ENCODE data around the gene BNIP5.
A peak's percentile ranks its signal among the peaks of the same experiment; 100 is the strongest.
"Not testable (repeated sequence)": the region's sequence is repeated elsewhere in the genome, so short reads cannot be mapped to it uniquely, and the experiment has no call there.

BNIP5 gene

DNA sequence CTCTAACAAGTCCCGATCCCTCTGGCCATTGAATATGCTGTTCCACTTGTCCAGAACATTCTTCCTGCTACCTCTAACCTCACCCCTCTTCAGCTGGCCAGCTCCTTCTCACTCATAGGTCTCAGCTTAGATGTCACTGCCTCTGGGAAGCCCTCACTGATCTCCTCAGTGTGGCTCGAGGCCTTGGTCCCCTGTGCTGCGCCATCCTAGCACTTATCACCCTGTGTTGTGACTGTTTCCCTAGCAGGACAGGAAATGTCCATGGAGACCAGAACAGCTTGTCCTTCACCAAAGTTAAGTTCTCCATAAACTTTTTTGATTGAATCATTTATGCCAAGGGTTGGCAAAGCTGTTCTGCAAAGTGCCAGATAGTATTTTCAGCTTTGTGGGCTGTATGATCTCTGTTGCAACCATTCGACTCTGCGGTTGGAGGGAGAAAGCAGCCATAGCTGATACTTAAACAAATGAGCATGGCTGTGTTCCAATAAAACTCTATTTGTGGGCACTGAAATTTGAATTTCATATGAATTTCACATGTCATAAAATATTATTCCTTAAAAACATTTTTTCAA lies 6.5 kb upstream of the BNIP5 start:
- no peak for DNase-seq (ENCODE audit: low spot score)

DNA sequence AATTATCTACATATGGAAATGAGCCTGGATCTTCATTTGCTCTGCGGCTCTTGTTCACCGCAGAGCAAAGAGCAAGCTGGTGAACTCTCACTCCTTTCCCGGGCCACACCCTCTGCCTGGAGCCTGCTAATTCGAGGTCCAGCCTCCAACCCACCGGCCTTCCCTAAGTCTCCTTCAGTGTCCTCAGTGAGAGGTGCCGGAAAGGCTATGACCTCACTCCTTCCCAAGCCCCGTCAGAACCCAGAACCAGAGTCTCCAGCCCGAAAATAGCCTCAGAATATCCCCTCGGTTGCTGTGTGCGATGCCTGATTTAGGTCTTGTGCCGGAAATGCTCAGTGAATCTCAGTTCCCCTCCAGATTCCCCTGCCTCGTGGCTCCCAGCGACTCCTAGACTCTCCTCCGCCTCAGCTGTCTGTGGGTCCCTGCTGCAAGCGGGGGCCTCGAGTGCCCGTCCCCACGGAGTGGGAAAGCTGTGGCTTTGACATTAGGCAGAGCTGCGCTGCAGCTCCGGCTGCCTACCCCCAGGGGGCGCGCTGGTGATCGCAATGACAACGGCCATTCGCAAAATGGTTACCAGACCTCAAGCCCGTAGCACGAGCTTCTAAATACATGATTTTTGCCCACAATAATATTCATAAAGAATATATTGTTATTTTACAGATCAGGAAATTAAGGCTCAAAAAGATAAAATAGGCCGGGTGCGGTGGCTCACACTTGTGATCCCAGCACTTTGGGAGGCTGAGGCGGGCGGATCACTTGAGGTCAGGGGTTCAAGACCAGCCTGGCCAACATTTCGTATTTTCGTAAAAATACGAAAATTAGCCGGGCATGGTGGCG lies 4.1 kb upstream of the BNIP5 start:
- peak; percentile 50 for DNase-seq (ENCODE audit: low spot score)

DNA sequence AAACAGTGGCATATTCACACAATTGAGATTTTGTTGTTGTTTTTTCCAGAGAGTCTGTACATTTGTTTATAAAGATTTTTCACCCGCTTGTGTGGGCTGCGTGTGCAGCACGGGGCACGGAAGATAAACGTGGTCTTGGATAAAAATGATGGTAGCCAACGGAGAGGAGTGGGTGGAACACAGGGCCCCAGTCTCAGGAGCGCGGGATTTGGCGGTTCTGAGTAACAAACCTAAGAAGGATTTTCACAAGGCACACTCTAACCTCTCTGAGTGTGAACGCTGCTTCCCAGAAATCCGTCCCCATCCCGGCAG lies 3.6 kb upstream of the BNIP5 start:
- no peak for DNase-seq (ENCODE audit: low spot score)

- no peak for DNase-seq (ENCODE audit: low spot score)
These were observed 2.5 kb upstream of the BNIP5 start for GRCh38 chr6:36339146-36339545.

DNA sequence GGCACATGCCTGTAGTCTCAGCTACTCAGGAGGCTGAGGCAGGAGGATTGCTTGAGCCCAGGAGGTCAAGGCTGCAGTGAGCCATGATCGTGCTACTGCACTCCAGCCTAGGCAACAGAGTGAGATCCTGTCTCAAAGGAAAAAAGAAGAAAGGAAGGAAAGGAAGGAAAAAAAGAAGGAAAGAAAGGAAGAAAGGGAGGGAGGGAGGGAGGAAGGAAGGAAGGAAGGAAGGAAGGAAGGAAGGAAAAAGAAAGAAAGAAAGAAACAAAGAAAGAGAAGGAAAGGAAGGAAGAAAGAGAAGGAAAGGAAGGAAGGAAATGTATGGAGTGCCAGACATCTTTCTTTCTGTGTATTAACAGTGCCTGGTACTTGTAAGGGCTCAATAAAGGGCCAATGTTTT lies 1.5 kb upstream of the BNIP5 start:
- DNase-seq (ENCODE audit: low spot score) = not testable (repeated sequence)

GRCh38 chr6:36337814-36338213 lies 1.1 kb upstream of the BNIP5 start:
- DNase-seq (ENCODE audit: low spot score) = no peak

- DNase-seq (ENCODE audit: low spot score) = no peak
These were observed 429 bp downstream of the BNIP5 start for GRCh38 chr6:36336208-36336710.

DNA sequence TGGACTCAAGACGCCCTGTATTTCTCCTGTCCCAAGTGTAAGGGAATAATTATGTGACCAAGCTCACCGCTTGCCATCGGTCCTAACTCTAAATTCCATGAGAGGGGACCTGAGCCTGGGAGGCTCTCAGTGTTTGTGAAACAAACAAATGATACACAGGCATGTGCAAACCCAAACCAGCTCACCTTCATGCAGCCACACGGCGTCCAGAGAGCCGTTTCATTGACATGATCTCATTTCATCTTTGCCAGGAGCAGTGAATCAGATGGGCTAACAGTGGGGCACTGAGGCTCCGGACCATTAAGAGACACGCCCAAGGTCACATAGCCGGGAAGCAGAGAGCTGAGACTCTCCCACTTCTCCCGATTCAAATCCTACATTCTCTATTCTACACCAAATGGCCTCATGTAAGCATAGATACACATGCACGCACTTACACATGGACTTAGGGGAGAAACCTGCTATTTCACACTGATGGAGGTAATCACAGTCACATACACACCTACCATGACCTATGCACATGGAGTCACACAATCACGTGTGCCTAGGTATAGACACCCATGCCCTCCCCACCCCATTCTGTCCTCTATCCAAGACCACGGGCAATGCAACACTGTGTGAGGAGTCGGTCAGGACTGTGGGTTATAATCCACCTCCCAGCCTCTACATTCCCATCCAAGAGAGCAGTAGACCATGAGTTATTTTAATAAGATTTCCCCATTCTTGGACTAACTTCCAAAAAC lies 1.1 kb downstream of the BNIP5 start:
- DNase-seq (ENCODE audit: low spot score) = no peak

DNA sequence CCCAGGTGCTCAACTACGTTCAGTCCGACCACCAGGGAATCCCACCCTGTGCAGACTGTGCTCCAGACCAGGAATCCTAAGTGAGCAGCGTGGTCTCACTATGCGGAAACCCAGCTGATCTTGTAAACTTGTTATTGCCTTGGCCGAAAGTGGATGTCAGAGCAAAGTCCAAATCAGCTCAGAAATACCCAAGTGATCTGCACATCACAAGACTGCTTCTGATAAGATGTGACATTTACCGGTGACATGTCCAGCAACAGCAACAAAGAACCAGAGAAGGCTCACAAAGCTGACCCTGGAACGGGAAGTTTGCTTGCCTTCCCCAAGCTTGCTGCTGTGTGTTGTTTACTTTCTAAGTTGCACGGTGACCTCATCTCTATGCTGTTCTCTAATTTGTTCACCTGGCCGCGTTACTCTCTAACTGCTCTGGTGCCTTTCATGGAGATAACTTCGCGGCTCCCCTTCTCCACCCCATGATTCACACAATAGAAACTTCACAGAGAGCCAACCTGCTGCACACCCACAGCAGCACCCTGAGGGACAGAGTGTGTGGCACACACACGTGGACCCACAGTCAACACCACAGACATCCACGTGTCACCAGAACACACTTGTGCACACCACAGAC lies 1.7 kb downstream of the BNIP5 start:
- DNase-seq (ENCODE audit: low spot score) = no peak

DNA sequence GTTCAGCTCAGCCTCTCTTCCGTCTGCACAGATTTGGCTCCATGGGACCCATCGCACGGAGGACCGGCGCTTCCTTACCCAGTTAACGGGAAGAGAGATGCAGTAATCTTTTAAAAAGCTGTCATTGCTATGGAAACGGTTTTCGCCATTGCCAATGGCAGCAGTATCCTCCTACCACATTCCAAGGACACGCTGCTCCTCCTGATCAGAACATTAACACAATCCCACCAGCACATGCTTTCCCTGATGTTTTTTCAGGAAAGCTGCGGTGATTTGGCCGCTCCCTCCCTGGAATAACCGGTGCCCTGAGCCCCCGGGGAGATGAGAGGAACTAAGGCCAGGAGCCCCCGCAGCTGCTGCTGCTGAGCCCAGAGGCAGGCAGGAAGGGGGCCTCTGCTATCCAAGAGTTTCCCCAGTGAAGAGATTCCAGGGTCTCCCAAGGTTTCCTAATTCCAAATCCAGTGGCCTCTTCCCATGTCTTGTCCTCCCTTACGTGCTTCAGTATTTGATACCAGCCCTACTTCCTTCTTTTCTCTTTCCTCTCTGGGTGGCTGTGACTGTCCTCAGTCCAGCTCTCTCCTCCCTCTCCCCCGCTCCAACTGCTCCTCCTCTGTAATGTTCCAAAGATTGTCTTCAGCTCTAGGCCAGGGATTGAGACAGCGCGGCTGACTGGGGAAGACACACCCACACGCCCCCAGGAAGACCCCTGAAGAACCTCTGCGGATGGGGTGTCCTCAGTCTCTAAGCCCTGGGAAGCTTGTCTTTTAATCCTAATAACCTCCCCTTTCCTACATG lies 2.6 kb downstream of the BNIP5 start:
- DNase-seq (ENCODE audit: low spot score) = no peak

- no peak for DNase-seq (ENCODE audit: low spot score)
These were observed 3.4 kb downstream of the BNIP5 start for GRCh38 chr6:36333171-36333895.

DNA sequence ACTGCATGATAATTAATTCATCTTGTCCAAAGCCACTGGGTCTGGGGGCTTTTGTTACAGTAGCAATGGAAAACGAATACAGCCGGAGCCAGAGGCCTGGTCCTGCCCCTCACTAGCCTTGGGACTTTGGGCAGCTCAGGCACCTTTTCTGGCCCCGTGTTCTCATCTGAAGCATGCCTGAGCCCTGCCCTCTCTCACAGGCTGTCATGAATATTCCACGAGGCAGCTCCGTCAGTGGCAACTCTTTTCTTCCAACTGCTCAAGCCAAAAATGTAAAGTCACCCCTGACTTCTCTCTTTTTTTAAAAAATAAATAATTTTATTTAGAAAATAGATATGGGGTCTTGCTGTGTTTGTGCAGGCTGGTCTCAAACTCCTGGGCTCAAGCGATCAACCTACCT lies 5.3 kb downstream of the BNIP5 start:
- DNase-seq (ENCODE audit: low spot score) = no peak

DNA sequence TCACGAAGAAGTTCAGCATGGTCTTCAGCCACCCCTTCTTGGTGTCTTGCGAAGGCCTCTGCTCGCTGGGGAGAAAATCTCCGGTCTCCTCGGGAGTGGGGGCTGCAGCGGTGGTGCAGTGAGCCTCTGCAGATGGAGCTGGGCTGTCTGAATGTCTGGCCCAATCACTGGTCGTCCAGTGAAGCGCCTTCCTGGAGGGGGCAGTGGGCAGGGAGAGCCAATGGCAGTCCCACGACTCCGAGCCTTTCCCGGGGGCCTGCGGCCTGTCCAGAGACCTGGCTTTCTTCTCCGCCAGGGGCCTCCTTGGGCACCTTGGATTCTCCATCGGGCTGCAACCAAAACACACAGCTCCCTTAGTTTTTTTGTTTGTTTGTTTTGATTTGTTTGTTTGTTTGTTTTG lies 6.3 kb downstream of the BNIP5 start:
- DNase-seq (ENCODE audit: low spot score) = no peak

GRCh38 chr6:36329798-36330291 lies 6.8 kb downstream of the BNIP5 start:
- DNase-seq (ENCODE audit: low spot score) = no peak

GRCh38 chr6:36328600-36328999 lies 8.1 kb downstream of the BNIP5 start:
- no peak for DNase-seq (ENCODE audit: low spot score)

DNA sequence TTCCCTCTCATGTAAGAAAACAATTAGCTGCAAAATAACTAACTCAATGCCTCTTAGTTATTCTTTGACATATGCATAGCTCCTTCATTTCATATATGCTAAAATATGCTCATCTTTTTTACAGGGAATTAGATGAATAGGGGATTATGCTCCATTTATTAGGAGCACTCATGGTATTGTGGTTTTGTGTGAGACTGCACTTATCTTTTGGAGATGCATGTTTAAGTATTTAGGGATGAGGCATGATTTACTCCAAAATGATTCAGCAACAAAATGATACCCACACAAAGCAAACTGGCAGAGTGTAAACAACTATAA lies 8.8 kb downstream of the BNIP5 start:
- no peak for DNase-seq (ENCODE audit: low spot score)

- no peak for DNase-seq (ENCODE audit: low spot score)
These were observed 9.3 kb downstream of the BNIP5 start for GRCh38 chr6:36327226-36327918.

- DNase-seq (ENCODE audit: low spot score) = peak; percentile 44
These were observed 10.2 kb downstream of the BNIP5 start for GRCh38 chr6:36326356-36326995.

GRCh38 chr6:36324715-36325114 lies 12.0 kb downstream of the BNIP5 start:
- no peak for DNase-seq (ENCODE audit: low spot score)

DNA sequence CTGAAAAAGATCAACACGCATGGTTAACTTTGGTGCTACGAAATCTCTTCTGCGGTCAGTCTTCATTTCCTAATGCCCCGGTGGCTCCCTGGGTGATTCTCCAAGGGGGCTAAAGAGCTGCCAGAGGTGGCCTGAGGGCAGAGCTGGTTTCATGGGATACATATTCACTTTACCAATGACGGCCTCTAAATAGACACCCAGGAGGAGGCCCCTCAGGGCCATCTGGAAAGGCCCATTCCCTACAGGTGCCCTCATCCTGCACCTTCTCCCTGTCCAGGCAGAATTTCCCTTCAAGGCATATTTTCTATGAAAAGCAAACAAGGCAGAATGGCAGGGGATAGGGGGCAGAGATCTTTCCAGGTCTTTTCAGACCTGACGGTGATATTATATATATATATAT lies 12.5 kb downstream of the BNIP5 start:
- no peak for DNase-seq (ENCODE audit: low spot score)

Measured in globus pallidus (tissue), 1 donor.